Heart right ventricle (tissue), 16 donors: Measurements from ENCODE around the gene MOAP1. TPM values are rescaled to one million over a fixed set of nuclear protein-coding genes. Genes with fewer than 3 reads are reported as not detected.
A peak's percentile ranks its signal among the peaks of the same experiment; 100 is the strongest.

ENCODE experiments used
- ATAC-seq, 8 donors: fragments of 200-7000 bp; cut with Tn5 transposase; one replicate each; pipeline ENCODE4 v1.9.1; 2020; ENCODE audit warnings: mild to moderate bottlenecking in 8 of 8, moderate library complexity in 8 of 8, moderate number of reproducible peaks in 1 of 8
- DNase-seq, 2 donors: peaks; one replicate each; pipeline ENCODE4 v3.0.0-alpha.2; 2020
- H3K27ac ChIP-seq, 10 donors: fragments of 200-600 bp; sonication (generic) in 2 of 10; one replicate each; pipeline versions ENCODE4 v1.5.0 to v1.8.0; 2020 to 2022; ENCODE audit warnings: mild to moderate bottlenecking in 3 of 10
- H3K27me3 ChIP-seq, 7 donors: fragments of 200-600 bp; one replicate each; pipeline ENCODE4 v1.8.0; 2021 to 2022; ENCODE audit warnings: mild to moderate bottlenecking in 2 of 7
- H3K36me3 ChIP-seq, 9 donors: fragments of 200-600 bp; sonication (generic) in 1 of 9; one replicate each; pipeline versions ENCODE4 v1.5.0 to v1.8.0; 2020 to 2022; ENCODE audit warnings: mild to moderate bottlenecking in 2 of 9
- H3K4me1 ChIP-seq, 9 donors: fragments of 200-600 bp; sonication (generic) in 1 of 9; one replicate each; pipeline versions ENCODE4 v1.5.0 to v1.8.0; 2020 to 2022; ENCODE audit warnings: mild to moderate bottlenecking in 4 of 9
- H3K4me3 ChIP-seq, 10 donors: fragments of 200-600 bp; sonication (generic) in 2 of 10; one replicate each; pipeline versions ENCODE4 v1.5.0 to v1.8.0; 2020 to 2022; ENCODE audit warnings: mild to moderate bottlenecking in 7 of 10, moderate library complexity in 2 of 10
- H3K9me3 ChIP-seq, 11 donors: fragments of 200-600 bp in 10 of 11; sonication (generic) in 2 of 11; one replicate each; pipeline versions ENCODE4 v1.5.0 to v1.8.0; 2013 to 2022; ENCODE audit warnings: mild to moderate bottlenecking in 2 of 11, control low read depth in 1 of 11, moderate library complexity in 1 of 11
- WGBS, 2 donors: extraction: QIAGEN DNeasy Blood & Tissue Kit; methylation state at CpG; one replicate each; pipeline ENCODE4 v1.1.7; 2013; ENCODE audit warnings: inconsistent platforms in 1 of 2; 5-methylcytosine and 5-hydroxymethylcytosine counted together
- intact Hi-C, 10 donors: fragments of 100-400 bp; cut with DNase I; formaldehyde crosslinking; loops; one replicate each; pipeline versions ENCODE4 v1.11.1 to v1.14.2; 2022
- polyA plus RNA-seq, 2 donors: library from polyadenylated mRNA; stranded (reverse); fragments of 200-250 nt; gene quantifications; one replicate each; pipeline ENCODE4 v1.2.3, GENCODE V29; 2013
- total RNA-seq, 10 donors: library from RNA; stranded (reverse); fragmentation: NEBNext Ultra II Directional in 3 of 10; extraction: Animal tissue kit (Norgen Biotek cat#: 25700) in 3 of 10; gene quantifications; one replicate each; pipeline versions ENCODE4 v1.2.1 to v1.2.4, GENCODE V29; 2021 to 2023
- TF ChIP-seq, protein P1 (sequence below), 9 donors: fragments of 200-600 bp; sonication (generic) in 2 of 9; IDR thresholded peaks; one replicate each; pipeline versions ENCODE4 v1.5.0 to v1.8.0; 2021 to 2022; ENCODE audit warnings: antibody characterized with exemption in 9 of 9, mild to moderate bottlenecking in 5 of 9, moderate library complexity in 1 of 9
- donor health status: Arrhythmogenic right ventricular cardiomyopathy.
- donor health status: ischemic (EF 13 %, LVEDD 7.1; RV severe dilation, severe dysfunction).
- donor health status: healthy with polysubstance abuse.
- donor health status: DM: no; HTN: yes; CAD: no.
- donor health status: DM: no; HTN: no; CAD: no.
- donor health status: ischemic (EF 25% LVEDD 6.9; RV normal size, moderate dysfunction).
- donor health status: ischemic (EF 25% LVEDD 5.7; RV mildly dilated, moderate dysfunction).
- donor health status: healthy.
- donor health status: DM: yes; HTN: yes; CAD: no.
- donor health status: Ischemic cardiomyopathy.
- donor health status: ischemic (EF 35%, LVEDD 5.7; RV mildly dilated, moderate dysfunction).
- donor health status: nonischemic (EF 11% LVEDD 7.7; RV severe dilation, severe dysfunction).
- donor health status: DM: yes; HTN: yes; CAD: no.
- donor health status: PGD.
- donor health status: ischemic (EF 29% LVEDD 5.4; RV normal size, mild dysfunction).
- donor health status: nonischemic (EF 23%, LVEDD 6.1; RV moderate dilation, normal function).

The MOAP1 gene
- total and polyA plus RNA-seq, 12 donors, result 14.6 to 96.1 (median 74.2) TPM

- Histone ChIP-seq H3K4me1 (no peaks in the 10 kb centered on the region), H3K4me3 (no peak overlapping the region), H3K27ac (no peak overlapping the region), H3K9me3 (no peaks in the 10 kb centered on the region), H3K36me3 (no peaks in the 10 kb centered on the region), H3K27me3 (no peaks in the 10 kb centered on the region)
- WGBS, 2 donors, result 73 to 74% methylated on average over 8 of the region's 8 CpGs
- DNase-seq (no peak), ATAC-seq (no peak)
- TF ChIP-seq, protein P1, sequence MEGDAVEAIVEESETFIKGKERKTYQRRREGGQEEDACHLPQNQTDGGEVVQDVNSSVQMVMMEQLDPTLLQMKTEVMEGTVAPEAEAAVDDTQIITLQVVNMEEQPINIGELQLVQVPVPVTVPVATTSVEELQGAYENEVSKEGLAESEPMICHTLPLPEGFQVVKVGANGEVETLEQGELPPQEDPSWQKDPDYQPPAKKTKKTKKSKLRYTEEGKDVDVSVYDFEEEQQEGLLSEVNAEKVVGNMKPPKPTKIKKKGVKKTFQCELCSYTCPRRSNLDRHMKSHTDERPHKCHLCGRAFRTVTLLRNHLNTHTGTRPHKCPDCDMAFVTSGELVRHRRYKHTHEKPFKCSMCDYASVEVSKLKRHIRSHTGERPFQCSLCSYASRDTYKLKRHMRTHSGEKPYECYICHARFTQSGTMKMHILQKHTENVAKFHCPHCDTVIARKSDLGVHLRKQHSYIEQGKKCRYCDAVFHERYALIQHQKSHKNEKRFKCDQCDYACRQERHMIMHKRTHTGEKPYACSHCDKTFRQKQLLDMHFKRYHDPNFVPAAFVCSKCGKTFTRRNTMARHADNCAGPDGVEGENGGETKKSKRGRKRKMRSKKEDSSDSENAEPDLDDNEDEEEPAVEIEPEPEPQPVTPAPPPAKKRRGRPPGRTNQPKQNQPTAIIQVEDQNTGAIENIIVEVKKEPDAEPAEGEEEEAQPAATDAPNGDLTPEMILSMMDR (IDR thresholded peaks at IDR 0.05), result no peak
- intact Hi-C loops, result no loop called here
Observed at GRCh38 chr14:93156693-93157369, 27.9 kb downstream of the MOAP1 start.

DNA sequence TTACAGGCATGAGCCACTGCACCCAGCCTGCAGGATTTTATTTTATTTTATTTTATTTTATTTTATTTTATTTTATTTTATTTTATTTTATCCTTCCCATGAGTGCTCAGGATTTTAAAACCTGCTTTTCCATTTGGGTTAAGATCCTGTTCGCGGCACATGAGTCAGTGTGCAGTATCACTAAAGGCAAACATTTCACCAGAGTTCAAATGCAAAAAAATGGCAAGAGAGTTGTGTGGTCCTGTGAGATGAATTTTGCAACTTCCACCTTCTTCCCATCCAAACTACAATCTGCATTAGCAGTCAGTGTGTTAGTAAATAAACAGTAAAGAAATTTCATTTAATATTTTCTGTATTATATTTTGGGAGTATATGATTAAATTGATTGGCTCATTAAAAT, 29.0 kb downstream of the MOAP1 start:
- H3K27me3 ChIP-seq, result no peaks in the 10 kb centered on the region
- DNase-seq, result no peak
- H3K36me3 ChIP-seq, result no peaks in the 10 kb centered on the region
- H3K4me1 ChIP-seq, result peaks cover 0 to 5% (median 0%) of the 10 kb centered on the region in 9 donors
- H3K27ac ChIP-seq, result no peak overlapping the region
- no peak overlapping the region for H3K4me3 ChIP-seq
- TF ChIP-seq, protein P1 (IDR thresholded peaks at IDR 0.05), result no peak
- 78 to 87% methylated on average over 2 of the region's 2 CpGs for WGBS, 2 donors
- no peaks in the 10 kb centered on the region for H3K9me3 ChIP-seq
- no peak for ATAC-seq
- intact Hi-C loops, result no loop called here

- H3K27ac ChIP-seq, result no peak overlapping the region
- 81 to 86% methylated on average over 7 of the region's 7 CpGs for WGBS, 2 donors
- no peak for ATAC-seq
Observed at GRCh38 chr14:93153121-93153520, 31.6 kb downstream of the MOAP1 start.

DNA sequence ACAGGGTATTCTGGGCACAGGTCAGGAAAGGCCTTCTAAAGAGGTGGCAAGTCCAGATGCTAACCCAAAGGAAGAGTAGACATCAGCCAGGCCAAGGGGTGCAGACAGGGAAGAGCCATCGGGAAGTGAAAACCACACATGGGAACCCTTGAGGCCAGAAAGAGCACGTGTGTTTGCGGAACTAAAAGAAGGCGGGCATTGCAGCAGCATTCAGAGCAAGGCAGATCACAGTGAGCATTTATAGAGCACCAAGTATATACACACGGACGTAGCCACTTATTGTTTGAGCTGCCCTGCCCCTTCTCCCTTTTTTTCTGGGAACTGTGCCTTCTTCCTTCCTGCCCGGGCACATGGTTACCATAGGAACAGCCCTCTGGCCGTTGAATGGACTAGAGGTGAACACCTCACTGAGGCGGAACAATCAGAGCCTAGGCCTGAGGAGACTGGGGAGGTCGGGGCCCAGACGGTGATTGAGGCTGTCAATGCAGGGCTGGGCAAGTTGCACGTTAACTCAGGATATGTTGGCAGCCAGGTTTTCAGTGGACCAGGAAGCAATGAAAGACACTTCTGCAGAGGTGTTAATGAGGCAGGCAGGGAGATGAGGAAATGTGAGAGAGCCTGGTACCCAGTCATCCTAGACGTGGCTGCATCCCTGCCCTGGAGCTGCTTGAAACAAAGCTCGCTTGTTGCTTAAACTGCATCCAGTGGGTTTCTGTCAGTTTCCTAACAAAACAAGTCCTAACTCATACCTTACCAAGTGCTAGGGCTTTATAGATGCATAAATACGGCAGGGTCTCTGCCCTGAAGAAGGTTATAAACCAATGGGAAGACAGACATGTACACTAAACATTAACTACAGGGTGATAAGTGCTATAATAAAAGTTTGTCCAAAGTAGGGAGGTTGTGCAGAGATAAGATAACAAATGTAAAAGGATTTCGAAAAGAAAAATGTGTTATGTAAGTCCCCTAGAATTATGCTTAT, 34.2 kb downstream of the MOAP1 start:
- WGBS, 2 donors, result 48 to 55% methylated on average over 16 of the region's 16 CpGs

More at GRCh38 chr14:93153121-93153520, 31.6 kb downstream of the MOAP1 start:
- DNase-seq, result no peak
- Histone ChIP-seq H3K4me1 (peaks cover 0 to 13% (median 0%) of the 10 kb centered on the region in 9 donors), H3K36me3 (no peaks in the 10 kb centered on the region), H3K27me3 (no peaks in the 10 kb centered on the region), H3K9me3 (no peaks in the 10 kb centered on the region), H3K4me3 (no peak overlapping the region)
- TF ChIP-seq, protein P1 (IDR thresholded peaks at IDR 0.05), result no peak
- intact Hi-C loops, result no loop called here

More for the DNA sequence above, 34.2 kb downstream of the MOAP1 start:
- TF ChIP-seq, protein P1 (IDR thresholded peaks at IDR 0.05), result no peak
- H3K4me1 ChIP-seq, result peaks cover 0 to 13% (median 0%) of the 10 kb centered on the region in 9 donors
- H3K4me3 ChIP-seq, result no peak overlapping the region
- H3K27me3 ChIP-seq, result no peaks in the 10 kb centered on the region
- H3K36me3 ChIP-seq, result no peaks in the 10 kb centered on the region
- intact Hi-C loops, result no loop called here
- ATAC-seq (peak in 2 of 8 donors; percentile 25 to 42), DNase-seq (no peak)
- H3K27ac ChIP-seq, result no peak overlapping the region
- H3K9me3 ChIP-seq, result no peaks in the 10 kb centered on the region
